K562 (cell line): ENCODE measurements around the gene DNMT3A. TPM values are rescaled to one million over a fixed set of nuclear protein-coding genes. Genes with fewer than 3 reads are reported as not detected.

Source experiments
- CEBPB ChIP-seq: fragments of 450-650 bp; IDR thresholded peaks from 2 replicates; pipeline ENCODE4 v1.6.1; 2016; ENCODE audit warnings: missing genetic modification characterization, missing compliant biosample characterization
- E2F6 ChIP-seq, 2 experiments: IDR thresholded peaks; 2 replicates each; pipeline ENCODE4 v1.6.1; 2011; ENCODE audit warnings: borderline replicate concordance in 1 of 2, control low read depth in 1 of 2, low read depth in 1 of 2, low read length in 1 of 2, mild to moderate bottlenecking in 1 of 2, mixed read lengths in 1 of 2, moderate library complexity in 1 of 2; ENCODE audit not compliant: insufficient read depth in 1 of 2, insufficient read length in 1 of 2, poor library complexity in 1 of 2, severe bottlenecking in 1 of 2; ENCODE audit errors: extremely low read depth in 1 of 2
- EHMT2 ChIP-seq: fragments of 450-650 bp; IDR thresholded peaks from 2 replicates; pipeline ENCODE4 v1.6.1; 2018; ENCODE audit warnings: antibody characterized with exemption
- GABPA ChIP-seq: fragments of 200-800 bp; sonication (Bioruptor generic); conservative IDR thresholded peaks from 2 replicates; pipeline ENCODE4 v1.6.1; 2016; ENCODE audit warnings: low read depth, missing genetic modification characterization, missing compliant biosample characterization
- HDAC6 ChIP-seq: IDR thresholded peaks from 2 replicates; pipeline ENCODE4 v1.6.1; 2012; ENCODE audit warnings: low read depth, mild to moderate bottlenecking, control low read depth, inconsistent platforms, low read length, moderate library complexity
- HDAC8 ChIP-seq: fragments of 450-650 bp; IDR thresholded peaks from 2 replicates; pipeline ENCODE4 v1.6.1; 2016; ENCODE audit warnings: mild to moderate bottlenecking, missing genetic modification characterization, moderate library complexity, missing compliant biosample characterization
- KDM1A ChIP-seq, 2 experiments: fragments of 450-650 bp; IDR thresholded peaks; 2 replicates each; pipeline ENCODE4 v1.6.1; 2016; ENCODE audit warnings: mild to moderate bottlenecking in 2 of 2
- KLF6 ChIP-seq: fragments of 250-450 bp; sonication (Bioruptor Pico); IDR thresholded peaks from 2 replicates; pipeline ENCODE4 v1.4.0; 2020; ENCODE audit warnings: mild to moderate bottlenecking, moderate library complexity, borderline replicate concordance
- MEF2A ChIP-seq: IDR thresholded peaks from 2 replicates; pipeline ENCODE4 v1.6.1; 2011; ENCODE audit warnings: low read depth, mild to moderate bottlenecking, low read length, moderate library complexity; ENCODE audit not compliant: control insufficient read depth
- MNT ChIP-seq, 2 experiments: fragments of 450-650 bp; conservative IDR thresholded peaks; 2 replicates each; pipeline ENCODE4 v1.6.1; 2017; ENCODE audit warnings: mild to moderate bottlenecking in 2 of 2, moderate library complexity in 2 of 2
- PHF20 ChIP-seq: fragments of 450-650 bp; IDR thresholded peaks from 2 replicates; pipeline ENCODE4 v1.6.1; 2018; ENCODE audit not compliant: partially characterized antibody
- RBM15 ChIP-seq: fragments of 200-400 bp; formaldehyde crosslinking; IDR thresholded peaks from 2 replicates; pipeline ENCODE4 v1.6.1; 2018; ENCODE audit warnings: mild to moderate bottlenecking, low read length, moderate library complexity; ENCODE audit not compliant: insufficient read depth
- RBM39 ChIP-seq: fragments of 200-400 bp; formaldehyde crosslinking; optimal IDR thresholded peaks from 2 replicates; pipeline ENCODE3; 2018; ENCODE audit warnings: low read depth, low read length
- XRCC3 ChIP-seq: fragments of 450-650 bp; IDR thresholded peaks from 2 replicates; pipeline ENCODE4 v1.6.1; 2017; ENCODE audit warnings: mild to moderate bottlenecking, moderate library complexity
- ZNF174 ChIP-seq: fragments of 250-450 bp; sonication (Bioruptor Pico); IDR thresholded peaks from 2 replicates; pipeline ENCODE4 v1.4.0; 2020; ENCODE audit warnings: mild to moderate bottlenecking
- ZNF239 ChIP-seq: fragments of 250-450 bp; sonication (Bioruptor Pico); IDR thresholded peaks from 2 replicates; pipeline ENCODE4 v1.4.0; 2020; ENCODE audit warnings: mild to moderate bottlenecking
- ZNF707 ChIP-seq: fragments of 250-450 bp; sonication (Bioruptor Pico); conservative IDR thresholded peaks from 2 replicates; pipeline ENCODE4 v1.8.0; 2022; ENCODE audit warnings: inconsistent platforms, mild to moderate bottlenecking, moderate library complexity
- polyA plus RNA-seq, 8 experiments: library from polyadenylated mRNA; depleted of rRNA in 4 of 8; stranded (reverse) in 5 of 8; unstranded in 3 of 8; fragments of >200 nt; fragmentation: Nextera tagmentation in 2 of 8; fragmentation: Illumina TruSeq in 1 of 8; extraction: Ambion mirVana in 2 of 8; extraction: Trizol in 1 of 8; gene quantifications; 2 replicates each; pipeline versions ENCODE4 v1.2.1 to v1.2.3, GENCODE V29; 2011 to 2014; ENCODE audit warnings: inconsistent platforms in 1 of 8, missing spikeins in 1 of 8
- total RNA-seq, 7 experiments: library from RNA; depleted of rRNA in 6 of 7; stranded (reverse); fragments of >200 nt in 6 of 7; fragmentation: Illumina TruSeq in 2 of 7; extraction: Trizol in 2 of 7; gene quantifications; 2 replicates each; pipeline versions ENCODE4 v1.2.1 to v1.2.3, GENCODE V29; 2011 to 2021; ENCODE audit warnings: low replicate concordance in 1 of 7

The DNMT3A gene
- total and polyA plus RNA-seq, 9 of the 15 experiments (the other 6 are each of a cell fraction or from before 2014, with no cell fraction given) = 3.0 to 16.0 (median 6.1) TPM

GRCh38 chr2:25294573-25295462, 46.9 kb downstream of the DNMT3A start (continued):
- TF ChIP-seq ZNF174 (CRISPR knock-in tag) = no peak
- TF ChIP-seq PHF20 = peak; percentile 23
- TF ChIP-seq MNT (conservative IDR thresholded peaks at IDR 0.05) = no peak
- no peak for TF ChIP-seq ZNF239 (CRISPR knock-in tag)
- TF ChIP-seq KDM1A (IDR thresholded peaks at IDR 0.05) = no peak
- no peak for TF ChIP-seq RBM39
- no peak for TF ChIP-seq XRCC3
- TF ChIP-seq ZNF707 (CRISPR knock-in tag) = no peak
- TF ChIP-seq HDAC6 = no peak
- no peak for TF ChIP-seq RBM15
- no peak for TF ChIP-seq E2F6 (IDR thresholded peaks at IDR 0.05; ENCODE audit: borderline replicate concordance in 1 of 2, extremely low read depth in 1 of 2, insufficient read depth in 1 of 2, insufficient read length in 1 of 2, low read depth in 1 of 2, low read length in 1 of 2, poor library complexity in 1 of 2, severe bottlenecking in 1 of 2)
- TF ChIP-seq KLF6 (CRISPR knock-in tag) = no peak
- peak; percentile 33; the same call in 1 of the 2 replicates for TF ChIP-seq MEF2A
- TF ChIP-seq GABPA (tag) = peak; percentile 64; the same call in 1 of the 2 replicates
- TF ChIP-seq EHMT2 = peak; percentile 30; the same call in 1 of the 2 replicates
- no peak for TF ChIP-seq HDAC8 (tag)
- no peak for TF ChIP-seq CEBPB (tag)
